Measurements from ENCODE around the gene TRIM42. TPM values are rescaled to one million over a fixed set of nuclear protein-coding genes. Genes with fewer than 3 reads are reported as not detected.

The TRIM42 gene
- total RNA-seq, 4 donors from 2014 or later, result not detected

DNA sequence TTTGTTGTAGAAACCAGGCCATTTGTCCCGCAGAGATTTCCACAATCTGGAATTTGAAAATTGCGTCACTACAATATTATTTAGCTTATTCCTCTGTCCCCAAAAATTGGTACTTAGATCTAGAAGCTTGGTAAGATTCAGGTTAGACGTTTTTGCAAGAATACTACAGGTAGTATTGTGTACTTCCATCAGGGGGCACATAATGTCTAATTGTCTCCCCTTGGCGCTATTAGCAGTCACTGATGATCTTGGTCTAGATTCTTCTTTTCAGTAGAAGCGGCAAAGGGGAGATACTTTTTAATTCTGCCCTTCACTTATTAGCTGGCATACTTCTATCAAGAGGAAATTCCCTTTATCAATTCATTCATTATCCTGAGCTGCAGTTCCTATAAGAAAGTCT, 42.6 kb upstream of the TRIM42 start:
- Histone ChIP-seq H3K27ac (no peak overlapping the region), H3K27me3 (no peaks in the 10 kb centered on the region), H3K9me3 (no peaks in the 10 kb centered on the region), H3K4me1 (no peaks in the 10 kb centered on the region), H3K36me3 (no peaks in the 10 kb centered on the region), H3K4me3 (no peak overlapping the region)
- WGBS, result 79% methylated on average over 5 of the region's 5 CpGs
- TF ChIP-seq, protein P1, sequence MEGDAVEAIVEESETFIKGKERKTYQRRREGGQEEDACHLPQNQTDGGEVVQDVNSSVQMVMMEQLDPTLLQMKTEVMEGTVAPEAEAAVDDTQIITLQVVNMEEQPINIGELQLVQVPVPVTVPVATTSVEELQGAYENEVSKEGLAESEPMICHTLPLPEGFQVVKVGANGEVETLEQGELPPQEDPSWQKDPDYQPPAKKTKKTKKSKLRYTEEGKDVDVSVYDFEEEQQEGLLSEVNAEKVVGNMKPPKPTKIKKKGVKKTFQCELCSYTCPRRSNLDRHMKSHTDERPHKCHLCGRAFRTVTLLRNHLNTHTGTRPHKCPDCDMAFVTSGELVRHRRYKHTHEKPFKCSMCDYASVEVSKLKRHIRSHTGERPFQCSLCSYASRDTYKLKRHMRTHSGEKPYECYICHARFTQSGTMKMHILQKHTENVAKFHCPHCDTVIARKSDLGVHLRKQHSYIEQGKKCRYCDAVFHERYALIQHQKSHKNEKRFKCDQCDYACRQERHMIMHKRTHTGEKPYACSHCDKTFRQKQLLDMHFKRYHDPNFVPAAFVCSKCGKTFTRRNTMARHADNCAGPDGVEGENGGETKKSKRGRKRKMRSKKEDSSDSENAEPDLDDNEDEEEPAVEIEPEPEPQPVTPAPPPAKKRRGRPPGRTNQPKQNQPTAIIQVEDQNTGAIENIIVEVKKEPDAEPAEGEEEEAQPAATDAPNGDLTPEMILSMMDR (IDR thresholded peaks at IDR 0.05), result no peak
- TF ChIP-seq EP300 (IDR thresholded peaks at IDR 0.05) (no peak), POLR2AphosphoS5 (IDR thresholded peaks at IDR 0.05) (no peak), POLR2A (IDR thresholded peaks at IDR 0.05) (no peak)
- no peak for DNase-seq (ENCODE audit: low spot score in 2 of 2)

DNA sequence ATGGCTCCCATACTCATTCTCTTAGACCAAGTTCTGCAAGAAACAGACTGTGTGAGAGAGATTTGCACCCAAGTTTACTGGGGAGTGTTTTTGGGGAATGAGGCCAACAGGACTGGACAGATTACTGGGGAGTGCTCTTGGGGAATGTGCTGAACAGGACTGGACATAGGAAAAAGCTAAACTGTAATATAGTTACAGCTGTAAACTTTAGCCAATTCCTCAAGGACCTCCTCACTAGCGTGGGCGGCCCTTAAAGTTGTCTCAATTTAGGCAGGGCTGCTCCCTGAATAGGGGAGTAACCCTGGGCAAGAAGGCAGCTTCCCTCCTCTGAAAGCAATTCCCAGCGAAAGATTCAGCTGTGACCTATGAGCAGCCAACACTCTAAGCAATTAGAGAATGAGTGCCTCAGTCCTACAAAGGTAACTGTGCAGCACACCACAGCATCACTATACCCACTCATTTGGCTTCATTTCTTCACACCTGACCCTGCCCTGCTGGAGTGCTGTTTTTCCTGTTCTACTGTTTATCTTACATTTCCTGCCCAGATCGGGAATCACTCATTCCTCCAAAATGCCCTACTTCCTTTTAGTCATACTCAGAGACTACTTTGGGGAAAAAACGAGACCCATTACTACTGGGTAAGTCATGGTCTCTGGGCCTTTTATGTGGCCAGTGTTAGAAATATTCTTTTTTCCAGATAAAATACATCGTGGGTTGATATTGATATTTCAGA, 41.3 kb upstream of the TRIM42 start:
- Histone ChIP-seq H3K27me3 (no peaks in the 10 kb centered on the region), H3K4me1 (no peaks in the 10 kb centered on the region), H3K4me3 (no peak overlapping the region), H3K9me3 (no peaks in the 10 kb centered on the region), H3K27ac (no peak overlapping the region), H3K36me3 (no peaks in the 10 kb centered on the region)
- no peak for DNase-seq (ENCODE audit: low spot score in 2 of 2)
- TF ChIP-seq, protein P1 (IDR thresholded peaks at IDR 0.05), result no peak
- TF ChIP-seq POLR2AphosphoS5 (IDR thresholded peaks at IDR 0.05), result no peak
- no peak for TF ChIP-seq EP300 (IDR thresholded peaks at IDR 0.05)
- no peak for TF ChIP-seq POLR2A (IDR thresholded peaks at IDR 0.05)
- WGBS, result 57% methylated on average over 6 of the region's 6 CpGs

DNA sequence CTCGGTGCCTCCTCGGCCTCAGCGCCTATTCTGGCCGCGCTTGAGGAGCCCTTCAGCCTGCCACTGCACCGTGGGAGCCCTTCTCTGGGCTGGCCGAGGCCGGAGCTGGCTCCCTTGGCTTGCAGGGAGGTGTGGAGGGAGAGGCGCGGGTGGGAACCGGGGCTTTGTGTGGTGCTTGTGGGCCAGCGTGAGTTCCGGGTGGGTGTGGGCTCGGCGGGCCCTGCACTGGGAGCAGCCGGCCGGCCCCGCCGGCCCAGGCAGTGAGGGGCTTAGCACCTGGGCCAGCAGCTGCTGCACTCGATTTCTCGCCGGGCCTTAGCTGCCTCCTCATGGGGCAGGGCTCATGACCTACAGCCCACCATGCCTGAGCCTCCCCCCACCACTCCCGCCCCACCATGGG, 26.6 kb upstream of the TRIM42 start:
- no peak for DNase-seq (ENCODE audit: low spot score in 2 of 2)
- 80% methylated on average over 1 of the region's 23 CpGs for WGBS

DNA sequence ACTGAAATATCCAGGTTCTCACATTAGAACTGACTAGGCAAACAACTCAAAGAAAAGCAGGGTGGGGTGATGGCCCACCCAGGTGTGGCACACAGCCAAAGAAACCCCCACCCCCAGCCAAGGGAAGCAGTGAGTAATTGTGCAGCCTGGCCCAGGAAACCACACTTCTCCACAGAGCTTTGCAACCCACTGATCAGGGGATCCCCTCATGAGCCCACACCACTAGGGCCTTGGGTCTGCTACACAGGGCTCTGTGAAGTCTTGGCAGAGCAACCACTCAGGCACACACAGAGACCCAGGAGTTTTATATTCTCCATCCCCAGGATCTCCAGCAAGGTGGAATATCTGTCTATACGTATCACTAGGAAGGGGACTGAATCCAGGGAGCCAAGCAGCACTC, 22.2 kb upstream of the TRIM42 start:
- no peaks in the 10 kb centered on the region for H3K27me3 ChIP-seq
- H3K4me1 ChIP-seq, result no peaks in the 10 kb centered on the region
- no peak overlapping the region for H3K4me3 ChIP-seq
- no peaks in the 10 kb centered on the region for H3K36me3 ChIP-seq
- no CpG with 5 or more reads among the region's 1 CpG for WGBS
- peaks cover 5% of the 10 kb centered on the region for H3K9me3 ChIP-seq
- H3K27ac ChIP-seq, result no peak overlapping the region
- DNase-seq (ENCODE audit: low spot score in 2 of 2), result no peak
- TF ChIP-seq POLR2A (IDR thresholded peaks at IDR 0.05) (no peak), EP300 (IDR thresholded peaks at IDR 0.05) (no peak), POLR2AphosphoS5 (IDR thresholded peaks at IDR 0.05) (no peak)
- TF ChIP-seq, protein P1 (IDR thresholded peaks at IDR 0.05), result no peak

More for the DNA sequence above, 26.6 kb upstream of the TRIM42 start:
- TF ChIP-seq EP300 (IDR thresholded peaks at IDR 0.05), result no peak
- Histone ChIP-seq H3K4me1 (no peaks in the 10 kb centered on the region), H3K4me3 (no peak overlapping the region), H3K27me3 (no peaks in the 10 kb centered on the region), H3K36me3 (no peaks in the 10 kb centered on the region), H3K27ac (no peak overlapping the region), H3K9me3 (no peaks in the 10 kb centered on the region)

DNA sequence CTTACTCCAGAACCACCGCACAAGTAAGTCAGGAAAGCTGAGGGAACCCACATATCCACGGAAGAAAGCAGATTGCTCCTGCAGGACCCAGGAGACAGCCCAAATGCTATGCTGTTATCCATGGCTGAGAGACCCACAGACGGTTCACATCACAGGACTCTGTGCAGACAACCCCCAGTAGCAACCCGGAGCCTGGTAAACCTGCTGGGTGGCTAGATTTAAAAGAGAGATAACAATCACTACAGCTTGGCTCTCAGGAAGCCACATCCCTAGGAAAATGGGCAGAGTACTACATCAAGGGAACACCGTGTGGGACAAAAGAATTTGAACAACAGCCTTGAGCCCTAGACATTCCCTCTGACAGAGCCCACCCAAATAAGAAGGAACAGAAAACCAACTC, 13.8 kb upstream of the TRIM42 start:
- WGBS, result 64% methylated on average over 5 of the region's 5 CpGs
- Histone ChIP-seq H3K9me3 (peaks cover 5% of the 10 kb centered on the region), H3K36me3 (no peaks in the 10 kb centered on the region), H3K27ac (no peak overlapping the region), H3K27me3 (no peaks in the 10 kb centered on the region), H3K4me1 (no peaks in the 10 kb centered on the region), H3K4me3 (no peak overlapping the region)
- no peak for DNase-seq (ENCODE audit: low spot score in 2 of 2)
- TF ChIP-seq POLR2A (IDR thresholded peaks at IDR 0.05) (no peak), POLR2AphosphoS5 (IDR thresholded peaks at IDR 0.05) (no peak), EP300 (IDR thresholded peaks at IDR 0.05) (no peak)
- TF ChIP-seq, protein P1 (IDR thresholded peaks at IDR 0.05), result no peak

All from suprapubic skin (tissue), 4 donors.